Neural crest cell (in vitro differentiated cells): ENCODE results near the gene CTNNA3. TPM values are rescaled to one million over a fixed set of nuclear protein-coding genes. Genes with fewer than 3 reads are reported as not detected.
A peak's percentile ranks its signal among the peaks of the same experiment; 100 is the strongest.

Experiments used
- DNase-seq: peaks from one replicate; pipeline ENCODE4 v3.0.0; 2021; ENCODE audit warnings: low read depth, mixed read lengths, low spot score
- H3K27ac Mint-ChIP-seq: one replicate; pipeline ENCODE4 v1.8.0; 2021; ENCODE audit warnings: mild to moderate bottlenecking, mixed read lengths; ENCODE audit not compliant: unreplicated experiment
- H3K27me3 Mint-ChIP-seq: 2 replicates; pipeline ENCODE4 v1.8.0; 2021; ENCODE audit warnings: low read depth, mild to moderate bottlenecking, mixed read lengths
- H3K36me3 Mint-ChIP-seq: 2 replicates; pipeline ENCODE4 v1.8.0; 2021; ENCODE audit warnings: low read depth, mild to moderate bottlenecking, mixed read lengths
- H3K4me1 Mint-ChIP-seq: 2 replicates; pipeline ENCODE4 v1.8.0; 2021; ENCODE audit warnings: mixed read lengths
- H3K4me3 Mint-ChIP-seq: one replicate; pipeline ENCODE4 v1.8.0; 2021; ENCODE audit warnings: mild to moderate bottlenecking, mixed read lengths
- H3K9me3 Mint-ChIP-seq: 2 replicates; pipeline ENCODE4 v1.8.0; 2021; ENCODE audit warnings: mixed read lengths
- total RNA-seq: library from RNA; stranded (reverse); gene quantifications from 2 replicates; pipeline ENCODE4 v1.2.1, GENCODE V29; 2021
- TF ChIP-seq, protein P1 (sequence below): fragments of 200-600 bp; sonication (generic); conservative IDR thresholded peaks from 2 replicates; pipeline ENCODE4 v1.5.0; 2021; ENCODE audit warnings: antibody characterized with exemption, mild to moderate bottlenecking

CTNNA3 gene
- total RNA-seq, 1 donor from 2014 or later = 4.7 TPM

DNA sequence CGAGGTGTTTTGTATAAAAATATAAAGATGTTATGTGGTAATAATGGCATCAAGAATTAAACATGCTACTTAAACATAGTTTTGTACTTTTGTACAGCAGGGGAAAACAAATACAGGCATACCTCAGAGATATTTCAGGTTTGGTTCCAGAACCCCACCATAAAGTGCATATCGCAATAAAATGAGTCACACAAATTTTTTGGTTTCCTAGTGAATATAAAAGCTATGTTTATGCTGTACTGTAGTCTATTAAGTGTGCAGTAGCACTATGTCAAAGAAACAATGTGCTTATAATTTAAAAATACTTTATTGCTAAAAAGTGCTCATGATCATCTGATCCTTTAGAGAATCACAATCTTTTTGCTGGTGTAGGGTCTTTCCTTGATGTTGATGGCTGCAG is 752.4 kb downstream of the CTNNA3 start:
- DNase-seq = no peak
- Mint-ChIP-seq H3K27ac (no peak overlapping the region), H3K4me3 (no peak overlapping the region), H3K4me1 (peaks cover 21% of the 10 kb centered on the region), H3K27me3 (no peaks in the 10 kb centered on the region), H3K36me3 (peaks cover 7% of the 10 kb centered on the region), H3K9me3 (peaks cover 3% of the 10 kb centered on the region)
- TF ChIP-seq, protein P1, sequence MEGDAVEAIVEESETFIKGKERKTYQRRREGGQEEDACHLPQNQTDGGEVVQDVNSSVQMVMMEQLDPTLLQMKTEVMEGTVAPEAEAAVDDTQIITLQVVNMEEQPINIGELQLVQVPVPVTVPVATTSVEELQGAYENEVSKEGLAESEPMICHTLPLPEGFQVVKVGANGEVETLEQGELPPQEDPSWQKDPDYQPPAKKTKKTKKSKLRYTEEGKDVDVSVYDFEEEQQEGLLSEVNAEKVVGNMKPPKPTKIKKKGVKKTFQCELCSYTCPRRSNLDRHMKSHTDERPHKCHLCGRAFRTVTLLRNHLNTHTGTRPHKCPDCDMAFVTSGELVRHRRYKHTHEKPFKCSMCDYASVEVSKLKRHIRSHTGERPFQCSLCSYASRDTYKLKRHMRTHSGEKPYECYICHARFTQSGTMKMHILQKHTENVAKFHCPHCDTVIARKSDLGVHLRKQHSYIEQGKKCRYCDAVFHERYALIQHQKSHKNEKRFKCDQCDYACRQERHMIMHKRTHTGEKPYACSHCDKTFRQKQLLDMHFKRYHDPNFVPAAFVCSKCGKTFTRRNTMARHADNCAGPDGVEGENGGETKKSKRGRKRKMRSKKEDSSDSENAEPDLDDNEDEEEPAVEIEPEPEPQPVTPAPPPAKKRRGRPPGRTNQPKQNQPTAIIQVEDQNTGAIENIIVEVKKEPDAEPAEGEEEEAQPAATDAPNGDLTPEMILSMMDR = no peak

- no peak for DNase-seq
- Mint-ChIP-seq H3K4me3 (no peak overlapping the region), H3K36me3 (peaks cover 7% of the 10 kb centered on the region), H3K4me1 (peaks cover 21% of the 10 kb centered on the region), H3K27me3 (no peaks in the 10 kb centered on the region), H3K9me3 (peaks cover 6% of the 10 kb centered on the region), H3K27ac (no peak overlapping the region)
- TF ChIP-seq, protein P1 = no peak
These were observed 753.6 kb downstream of the CTNNA3 start for GRCh38 chr10:66942407-66942806.

GRCh38 chr10:66941491-66941890 is 754.5 kb downstream of the CTNNA3 start:
- Mint-ChIP-seq H3K9me3 (peaks cover 6% of the 10 kb centered on the region), H3K27ac (no peak overlapping the region), H3K27me3 (no peaks in the 10 kb centered on the region), H3K4me3 (no peak overlapping the region), H3K4me1 (peaks cover 21% of the 10 kb centered on the region), H3K36me3 (peaks cover 5% of the 10 kb centered on the region)
- DNase-seq = no peak
- TF ChIP-seq, protein P1 = no peak

- H3K27me3 Mint-ChIP-seq = no peaks in the 10 kb centered on the region
- no peak overlapping the region for H3K4me3 Mint-ChIP-seq
- H3K27ac Mint-ChIP-seq = peak overlapping the region; percentile 29
- peaks cover 6% of the 10 kb centered on the region for H3K9me3 Mint-ChIP-seq
- TF ChIP-seq, protein P1 = no peak
- no peak for DNase-seq
- H3K36me3 Mint-ChIP-seq = peaks cover 4% of the 10 kb centered on the region
- H3K4me1 Mint-ChIP-seq = peaks cover 21% of the 10 kb centered on the region
These were observed 755.0 kb downstream of the CTNNA3 start for GRCh38 chr10:66940965-66941364.

DNA sequence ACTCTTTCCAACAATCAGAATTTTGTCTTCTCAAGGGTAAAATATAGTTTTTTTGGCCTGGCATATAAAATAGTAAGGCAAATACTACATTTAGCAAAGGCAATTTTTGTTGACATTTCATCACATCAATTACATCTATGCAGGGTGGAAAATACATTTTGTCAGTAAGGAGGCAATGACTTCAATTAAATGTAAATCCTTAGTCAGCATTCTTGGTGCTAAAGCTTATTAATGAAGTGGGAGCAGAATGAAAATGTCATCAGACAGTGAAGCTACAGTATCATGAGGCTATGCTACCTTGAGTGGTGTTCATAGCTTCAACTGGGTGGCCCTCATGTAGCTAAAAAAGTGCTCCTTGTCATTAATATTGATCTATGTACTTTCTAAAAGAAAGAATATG is 761.3 kb downstream of the CTNNA3 start:
- no peak overlapping the region for H3K4me3 Mint-ChIP-seq
- peaks cover 15% of the 10 kb centered on the region for H3K4me1 Mint-ChIP-seq
- H3K36me3 Mint-ChIP-seq = no peaks in the 10 kb centered on the region
- DNase-seq = no peak
- H3K27me3 Mint-ChIP-seq = peaks cover 7% of the 10 kb centered on the region
- TF ChIP-seq, protein P1 = no peak
- no peak overlapping the region for H3K27ac Mint-ChIP-seq
- H3K9me3 Mint-ChIP-seq = peaks cover 3% of the 10 kb centered on the region

- TF ChIP-seq, protein P1 = no peak
- Mint-ChIP-seq H3K9me3 (no peaks in the 10 kb centered on the region), H3K27ac (no peak overlapping the region), H3K4me3 (peak overlapping the region; percentile 12), H3K36me3 (no peaks in the 10 kb centered on the region), H3K27me3 (peaks cover 35% of the 10 kb centered on the region), H3K4me1 (peaks cover 42% of the 10 kb centered on the region)
- no peak for DNase-seq
These were observed 764.0 kb downstream of the CTNNA3 start for GRCh38 chr10:66931949-66932343.
